Muscle of arm (tissue), 12 donors: Measurements from ENCODE around the gene BBS2. TPM values are rescaled to one million over a fixed set of nuclear protein-coding genes. Genes with fewer than 3 reads are reported as not detected.

Experiments
- DNase-seq: peaks from one replicate; pipeline ENCODE4 v3.0.0-alpha.2; 2013
- polyA plus RNA-seq, 12 donors: library from polyadenylated mRNA; unstranded; fragments of 120-200 nt; gene quantifications; one replicate each; pipeline ENCODE4 v1.2.1, GENCODE V29; 2013; ENCODE audit not compliant: insufficient read length in 12 of 12

The BBS2 gene
- polyA plus RNA-seq, 12 donors = 19.8 to 71.6 (median 49.9) TPM; not detected in 1

DNA sequence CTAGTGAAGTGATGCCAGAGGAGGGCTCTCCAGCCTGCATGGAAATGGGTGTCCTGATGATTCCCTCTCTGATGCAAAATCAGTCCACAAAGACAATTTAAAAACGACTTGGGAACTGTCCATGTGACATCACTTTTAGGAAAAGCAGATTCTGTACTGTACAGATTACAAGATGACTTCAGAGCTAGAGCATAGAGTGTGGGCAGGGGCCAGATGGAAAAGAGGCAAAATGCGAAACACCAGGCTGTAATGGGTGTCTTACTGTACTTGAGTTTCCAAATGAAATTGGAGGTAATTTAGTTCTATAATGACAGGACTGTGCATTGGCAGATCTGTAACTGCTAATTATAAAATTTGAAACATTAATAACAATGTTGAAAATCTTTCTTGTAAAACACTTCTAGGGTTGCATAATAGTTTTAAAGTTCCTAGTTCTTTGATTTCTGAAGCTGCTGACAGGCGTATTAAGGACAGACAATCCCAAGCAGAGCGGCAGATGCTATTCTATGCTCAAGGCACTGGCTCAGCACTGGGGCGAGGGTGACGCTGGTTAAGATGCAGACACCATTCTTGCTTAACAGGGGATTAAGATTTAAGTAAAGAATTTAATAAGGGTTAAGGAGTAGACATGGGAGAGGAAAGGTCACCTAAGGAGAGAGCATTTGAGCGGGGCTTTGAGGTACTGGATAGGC is 38.9 kb downstream of the BBS2 start:
- no peak for DNase-seq

DNA sequence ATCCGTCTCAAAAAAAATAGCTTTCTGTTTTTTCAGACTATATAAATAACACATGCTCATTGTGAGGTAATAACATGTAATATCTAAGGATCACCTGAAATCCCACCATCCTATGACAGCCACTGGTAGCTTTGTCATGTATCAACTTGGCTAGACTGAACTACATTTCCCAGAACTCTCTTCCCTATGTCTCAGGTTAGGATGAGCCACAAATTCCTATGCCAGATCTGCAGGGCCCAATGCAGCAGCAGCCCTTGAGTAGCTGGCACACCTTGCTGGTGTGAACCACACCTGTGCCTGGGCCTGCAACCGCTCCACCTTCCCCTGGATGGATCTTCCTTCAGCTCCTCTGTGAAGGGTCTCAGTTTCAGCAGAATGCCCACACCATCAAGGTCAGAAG is 40.4 kb downstream of the BBS2 start:
- DNase-seq = no peak

DNA sequence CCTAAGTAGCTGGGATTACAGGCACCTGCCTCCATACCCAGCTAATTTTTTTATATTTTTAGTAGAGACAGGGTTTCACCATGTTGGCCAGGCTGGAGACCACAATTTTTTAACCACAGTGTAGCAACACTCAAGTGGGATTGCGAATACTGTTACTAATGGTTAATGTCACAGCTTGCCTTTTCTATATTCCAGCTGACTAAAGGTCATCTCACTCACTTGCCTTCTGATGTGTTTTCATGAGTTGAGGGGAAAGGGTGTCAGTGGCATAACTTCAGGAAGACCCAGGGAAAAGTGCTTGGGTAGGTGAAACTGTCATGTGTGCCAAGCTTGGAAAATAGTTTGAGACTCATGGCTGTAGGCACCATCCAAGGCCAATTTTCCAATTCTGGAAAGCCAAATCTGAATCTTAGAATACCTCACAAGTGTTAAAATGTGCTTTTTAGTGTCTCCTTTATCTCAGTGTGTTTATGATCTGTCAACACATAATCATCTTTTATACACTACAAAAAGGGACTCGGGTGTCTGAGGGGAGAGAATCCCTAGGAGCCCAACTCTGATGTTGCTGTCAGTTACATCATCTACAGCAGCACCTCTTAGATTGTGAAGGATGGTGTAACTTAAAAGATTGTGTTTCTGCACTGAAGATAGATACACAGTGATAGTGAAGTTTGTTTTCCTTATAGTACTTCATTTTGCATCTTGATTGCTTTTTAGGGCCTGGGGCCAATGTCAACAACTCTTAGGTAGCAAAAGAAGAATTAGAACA is 41.4 kb downstream of the BBS2 start:
- no peak for DNase-seq

DNA sequence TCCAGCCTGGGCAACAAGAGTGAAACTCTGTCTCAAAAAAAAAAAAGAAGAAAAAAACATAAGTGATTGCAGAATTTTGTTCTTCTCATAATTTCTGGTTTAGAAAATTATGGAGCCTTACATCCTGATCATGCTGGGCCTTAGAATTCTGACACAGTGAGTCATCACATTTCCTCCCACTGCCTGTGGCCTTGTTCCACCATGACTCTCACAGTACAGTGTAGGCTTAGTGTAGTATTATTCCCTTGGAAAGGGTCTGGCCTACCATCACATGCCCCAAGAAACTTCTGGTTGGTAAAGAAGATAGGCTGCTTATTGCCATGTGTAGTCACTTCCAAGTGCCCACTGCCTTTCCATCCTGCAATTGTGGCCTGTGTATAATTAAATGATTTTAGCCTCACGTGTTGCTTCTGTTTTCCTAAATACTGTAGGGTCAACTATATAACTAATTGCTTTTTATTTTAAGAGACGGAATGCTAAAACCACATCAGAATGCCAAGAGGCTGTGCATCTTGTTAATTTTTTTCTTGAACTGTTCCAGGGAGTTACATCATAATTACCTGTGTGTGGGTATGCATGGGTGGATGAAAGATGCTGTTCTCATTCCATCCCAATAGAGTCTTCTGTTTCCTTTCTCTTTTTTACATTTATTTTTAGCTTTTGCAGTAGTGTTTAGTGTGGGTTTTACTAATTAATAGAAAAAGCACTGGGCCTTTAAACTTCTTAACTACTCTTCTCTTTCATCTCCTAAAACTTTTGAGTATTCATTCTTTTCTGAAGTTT is 42.5 kb downstream of the BBS2 start:
- DNase-seq = no peak

DNA sequence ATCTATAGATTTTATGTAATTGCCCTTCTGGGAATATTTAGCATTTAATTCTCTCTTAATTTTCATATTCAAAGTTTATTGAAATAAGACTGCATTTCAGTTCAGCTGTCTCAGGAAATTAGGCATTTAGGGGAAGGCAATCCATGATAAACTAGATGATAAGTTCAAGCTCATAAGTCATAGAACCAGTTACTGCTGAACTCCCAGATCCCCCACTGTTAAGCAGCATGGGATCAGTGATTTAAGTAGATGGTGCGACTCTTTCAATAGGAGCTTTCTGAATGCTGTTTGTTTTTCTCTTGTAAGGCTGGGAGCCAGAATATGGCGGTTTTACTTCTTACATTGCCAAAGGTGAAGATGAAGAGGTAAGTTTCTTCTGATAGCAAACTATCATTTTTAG is 44.6 kb downstream of the BBS2 start:
- DNase-seq = no peak

DNA sequence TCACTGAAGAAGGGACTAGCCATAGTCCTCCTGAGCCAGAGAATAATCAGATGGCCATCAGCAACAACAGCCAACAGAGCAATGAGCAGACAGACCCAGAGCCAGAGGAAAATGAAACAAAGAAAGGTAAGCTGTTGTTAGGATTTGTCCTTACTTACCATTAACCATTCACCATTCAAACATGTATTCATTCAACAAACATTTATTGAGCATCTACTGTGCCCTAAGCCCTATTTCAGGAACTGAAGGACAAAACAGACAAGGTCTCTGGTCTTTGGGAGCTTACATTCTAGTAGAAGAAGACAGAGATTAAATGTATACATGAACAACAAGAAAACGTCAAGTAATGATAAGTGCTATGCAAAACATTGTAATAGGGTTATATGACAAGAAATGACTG is 49.2 kb downstream of the BBS2 start:
- DNase-seq = no peak

DNA sequence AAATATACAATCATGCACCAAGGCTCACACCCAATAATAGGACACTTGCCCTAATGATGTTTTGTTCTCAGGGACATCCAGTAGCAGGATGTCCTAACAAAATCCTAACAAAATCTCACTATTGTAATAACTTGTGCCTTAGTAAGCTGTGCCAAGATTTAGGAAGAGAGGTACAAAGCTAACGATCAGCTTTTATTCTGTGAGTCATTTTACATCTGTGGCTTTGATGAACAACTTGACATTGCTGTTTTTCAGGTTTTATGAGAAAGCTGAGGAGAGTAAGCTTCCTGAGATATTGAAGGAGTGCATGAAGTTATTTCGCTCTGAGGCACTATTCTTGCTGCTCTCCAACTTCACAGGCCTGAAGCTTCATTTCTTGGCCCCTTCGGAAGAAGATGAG is 49.6 kb downstream of the BBS2 start:
- DNase-seq = no peak

DNA sequence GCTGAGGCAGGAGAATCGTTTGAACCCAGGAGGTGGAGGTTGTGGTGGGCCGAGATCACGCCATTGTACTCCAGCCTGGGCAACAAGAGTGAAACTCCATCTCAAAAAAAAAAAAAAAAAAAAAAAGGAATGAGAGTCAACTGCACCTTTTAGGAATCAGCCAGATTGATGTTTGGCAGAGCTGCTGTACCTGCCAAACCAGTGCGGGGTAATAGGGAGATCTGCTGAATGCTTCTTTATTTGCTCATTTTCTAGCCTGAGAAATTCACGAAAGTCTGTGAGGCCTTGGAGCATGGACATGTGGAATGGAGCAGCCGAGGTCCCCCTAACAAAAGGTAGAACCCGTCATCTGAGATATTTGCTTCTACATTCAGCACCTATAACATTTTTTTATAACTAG is 50.1 kb downstream of the BBS2 start:
- no peak for DNase-seq

DNA sequence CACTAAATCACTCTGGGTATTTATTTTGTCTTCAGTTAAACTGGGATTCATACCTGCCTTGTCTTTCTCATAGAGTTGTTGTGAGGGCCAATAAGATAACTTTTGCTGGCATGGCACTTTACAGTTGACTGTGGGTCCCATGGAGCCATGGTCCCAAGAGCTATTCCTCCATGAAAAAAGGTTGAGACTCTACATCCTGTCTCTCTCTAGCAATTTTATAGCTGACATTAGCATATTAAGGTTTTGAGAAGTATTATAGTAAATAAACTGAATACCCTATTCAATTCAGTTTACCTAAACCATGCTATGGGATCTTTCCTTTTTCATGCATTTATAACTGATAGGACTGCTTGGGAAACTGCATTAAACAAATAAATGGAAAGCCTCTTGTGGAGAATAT is 51.0 kb downstream of the BBS2 start:
- DNase-seq = no peak

DNA sequence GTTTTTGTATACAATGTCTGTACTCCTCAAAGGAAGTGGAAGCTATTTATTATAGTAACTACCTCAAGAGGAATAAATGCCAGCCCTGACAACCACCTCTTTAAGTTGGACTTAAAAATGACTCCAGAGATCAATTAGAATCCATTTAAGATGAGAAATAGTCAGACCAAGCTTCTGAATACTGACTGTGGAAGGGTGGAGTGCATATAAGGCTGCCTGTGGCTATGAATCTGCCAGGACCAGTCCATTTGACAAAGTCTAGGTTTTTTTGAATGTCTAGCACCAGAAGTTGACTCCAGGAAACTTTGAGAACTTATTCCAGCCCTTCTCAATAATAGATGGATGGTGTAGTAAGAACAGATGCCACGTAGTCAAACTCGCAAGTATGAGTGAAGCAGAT is 53.5 kb downstream of the BBS2 start:
- no peak for DNase-seq

DNA sequence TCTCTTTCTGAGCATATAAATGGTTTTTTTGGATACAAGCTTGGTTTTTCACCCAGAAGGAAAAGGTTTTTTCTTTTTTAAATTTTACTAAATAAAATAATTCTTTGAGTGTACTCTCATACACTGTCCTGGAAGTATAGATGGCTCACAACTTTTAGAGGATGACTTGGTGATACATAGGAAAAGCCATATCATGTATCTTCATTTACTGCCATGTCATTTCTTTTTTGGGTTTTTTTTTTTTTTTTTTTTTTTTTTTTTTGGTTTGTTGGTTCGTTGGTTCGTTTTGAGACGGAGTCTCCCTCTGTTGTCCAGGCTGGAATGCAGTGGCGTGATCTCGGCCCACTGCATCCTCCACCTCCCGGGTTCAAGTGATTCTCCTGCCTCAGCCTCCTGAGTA is 56.7 kb downstream of the BBS2 start:
- DNase-seq = no peak

DNA sequence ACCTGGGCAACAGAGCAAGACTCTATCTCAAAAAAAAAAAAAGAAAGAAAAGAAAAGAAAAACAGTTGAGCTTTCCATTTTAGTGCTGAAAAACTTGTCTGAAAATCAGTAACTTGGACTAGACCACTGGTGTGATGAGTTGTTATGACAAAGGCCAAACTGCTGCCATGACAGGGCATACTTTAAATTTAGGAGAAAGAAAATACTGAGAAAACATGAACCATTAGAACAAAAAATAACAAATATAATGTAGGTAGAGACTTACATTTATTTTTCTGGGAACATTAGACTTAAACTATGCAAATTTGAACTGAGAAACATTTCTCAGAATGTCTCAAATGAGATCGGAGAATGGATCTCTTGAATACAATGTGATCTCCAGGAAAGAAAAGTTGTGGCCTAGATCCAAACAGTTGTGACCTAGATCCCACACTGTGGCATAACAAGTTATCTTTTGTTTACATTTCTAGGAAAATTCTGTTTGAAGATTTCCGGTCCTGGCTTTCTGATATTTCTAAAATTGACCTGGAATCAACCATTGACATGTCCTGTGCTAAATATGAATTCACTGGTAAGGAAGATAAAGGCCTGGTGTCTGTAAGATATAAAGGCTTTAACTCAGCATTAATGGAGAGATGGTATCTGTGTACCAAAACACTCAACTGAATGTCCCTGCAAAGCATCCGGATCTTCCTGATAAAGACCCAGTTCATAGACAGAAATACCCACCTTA is 57.6 kb downstream of the BBS2 start:
- DNase-seq = no peak

DNA sequence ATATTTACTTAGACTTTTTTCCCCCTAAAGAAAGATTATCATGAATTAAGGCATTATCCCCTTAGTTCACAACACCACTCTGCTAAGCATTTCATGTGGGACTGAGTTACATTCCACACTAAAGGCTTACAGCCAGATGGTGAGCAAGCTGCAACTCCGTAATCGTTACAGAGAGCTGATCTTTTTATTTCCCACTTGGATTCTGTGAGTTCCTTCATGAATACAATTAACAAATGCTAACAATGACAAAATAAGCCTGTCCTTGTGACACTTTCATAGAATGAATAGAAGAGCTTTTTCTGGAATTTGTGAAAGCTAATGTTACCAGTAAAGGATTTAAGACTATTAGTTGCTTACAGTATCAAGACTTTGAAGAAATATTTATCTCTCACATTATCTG is 59.7 kb downstream of the BBS2 start:
- DNase-seq = no peak

DNA sequence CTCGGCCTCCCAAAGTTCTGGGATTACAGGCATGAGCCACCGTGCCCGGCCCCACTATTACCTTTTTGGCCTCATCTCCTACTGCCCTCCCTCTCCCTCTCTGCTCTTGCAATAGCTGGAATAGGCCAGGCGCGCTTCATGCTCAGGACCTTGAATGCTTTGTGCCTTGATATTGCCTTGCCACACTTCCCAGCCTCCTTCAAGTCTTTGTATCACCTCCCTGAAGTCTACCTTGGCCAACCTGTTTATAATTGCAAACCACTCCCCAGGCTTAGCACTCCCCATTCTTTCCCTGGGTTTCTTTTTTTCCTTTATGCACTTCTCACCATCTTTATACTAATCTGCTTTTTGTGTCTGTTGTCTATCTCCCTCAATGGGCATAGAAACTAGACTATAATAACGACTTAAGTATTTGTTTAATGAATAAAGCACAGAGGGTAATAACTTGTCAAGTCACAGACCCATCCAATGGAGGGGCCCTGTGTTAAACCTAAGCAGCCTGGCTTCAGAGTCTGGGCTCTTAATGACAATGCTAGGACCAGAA is 61.8 kb downstream of the BBS2 start:
- DNase-seq = no peak

DNA sequence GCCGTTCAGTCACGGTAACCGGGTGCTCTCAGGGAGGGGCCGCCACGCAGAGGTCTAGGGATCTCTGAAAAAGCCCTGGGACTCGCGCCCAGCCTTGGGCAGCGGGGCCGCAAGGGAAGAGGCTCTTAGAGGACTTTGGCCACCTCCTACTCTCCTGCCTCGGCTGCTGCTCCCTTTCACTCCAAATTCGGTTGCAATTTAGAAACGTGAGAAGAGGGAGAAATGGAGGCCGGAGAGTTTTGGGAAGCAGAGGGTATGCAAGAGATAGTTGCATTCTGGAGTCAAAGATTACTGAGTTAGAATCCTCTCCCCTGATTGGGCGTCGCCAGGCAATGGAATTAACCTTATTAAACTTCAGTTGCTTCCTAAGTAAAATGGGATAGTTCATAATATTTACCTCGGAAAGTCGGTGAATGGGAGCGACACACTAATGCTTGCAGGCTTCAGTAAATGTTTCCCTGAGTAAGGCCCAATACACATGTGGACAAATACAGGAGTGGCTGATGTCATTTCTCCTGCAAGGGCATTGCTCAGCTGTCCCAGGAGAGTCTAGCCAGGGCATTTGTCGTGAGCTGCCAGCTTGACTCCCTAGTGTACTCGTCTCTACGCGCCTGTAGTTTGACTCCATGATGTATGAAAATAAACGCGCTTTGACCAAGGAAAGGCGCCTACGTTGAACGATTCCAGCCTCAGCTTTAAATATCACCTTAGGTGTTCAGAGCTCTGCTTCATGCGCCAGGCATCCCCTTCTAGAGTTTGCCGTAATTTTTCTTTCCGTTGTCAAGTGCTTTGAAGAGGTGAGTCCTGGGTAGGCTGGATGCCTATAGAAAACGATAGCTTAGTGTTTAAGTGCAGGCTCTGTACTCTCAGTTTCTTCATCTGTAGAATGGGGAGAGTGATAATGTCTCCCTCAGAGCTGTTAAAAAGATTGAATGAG is 67.8 kb downstream of the BBS2 start:
- DNase-seq = peak; percentile 12

DNA sequence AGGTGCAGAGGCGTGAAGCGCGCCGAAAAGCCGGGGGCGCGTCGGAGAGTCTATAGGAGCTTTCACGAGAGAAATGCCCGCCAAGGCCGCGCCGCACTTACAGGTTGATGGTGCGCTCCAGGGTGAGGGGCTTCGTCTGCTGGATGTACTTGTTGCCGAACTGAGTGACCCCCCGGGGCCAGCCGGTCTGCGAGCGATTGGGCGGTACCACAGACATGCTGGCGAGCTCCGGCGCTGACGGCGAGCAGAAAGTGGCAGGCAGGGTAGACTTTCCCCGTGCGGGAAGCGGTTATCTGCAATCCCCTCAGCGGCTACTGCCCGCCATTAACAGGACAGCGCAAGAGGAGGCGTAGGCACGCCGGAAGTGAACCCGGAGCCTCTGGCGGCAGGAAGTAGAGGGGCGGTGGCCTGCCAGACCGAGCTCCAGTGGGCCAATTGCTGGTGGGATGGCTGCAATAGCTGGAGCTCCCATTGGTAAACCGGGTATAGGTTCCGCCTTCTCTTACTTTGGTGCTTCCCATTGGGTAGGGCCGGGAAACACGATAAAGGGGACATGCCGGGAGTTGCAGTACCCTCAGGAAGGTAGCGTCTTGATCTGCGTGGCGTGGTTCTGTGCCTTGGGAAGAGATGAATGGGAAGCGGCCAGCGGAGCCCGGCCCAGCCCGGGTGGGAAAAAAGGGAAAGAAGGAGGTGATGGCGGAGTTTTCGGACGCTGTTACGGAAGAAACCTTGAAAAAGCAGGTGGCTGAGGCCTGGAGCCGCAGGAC is 68.7 kb downstream of the BBS2 start, which contains the start of the genes NUDT21 and OGFOD1:
Gene NUDT21, minus strand, starts transcription at position 347 of the 767 bp plus-strand sequence. Its CDS starts 130 bp downstream, at position 217.
Gene OGFOD1, plus strand, starts transcription at position 569 of the 767 bp plus-strand sequence. Its CDS starts 59 bp downstream, at position 628.
- peak; percentile 96 for DNase-seq

DNA sequence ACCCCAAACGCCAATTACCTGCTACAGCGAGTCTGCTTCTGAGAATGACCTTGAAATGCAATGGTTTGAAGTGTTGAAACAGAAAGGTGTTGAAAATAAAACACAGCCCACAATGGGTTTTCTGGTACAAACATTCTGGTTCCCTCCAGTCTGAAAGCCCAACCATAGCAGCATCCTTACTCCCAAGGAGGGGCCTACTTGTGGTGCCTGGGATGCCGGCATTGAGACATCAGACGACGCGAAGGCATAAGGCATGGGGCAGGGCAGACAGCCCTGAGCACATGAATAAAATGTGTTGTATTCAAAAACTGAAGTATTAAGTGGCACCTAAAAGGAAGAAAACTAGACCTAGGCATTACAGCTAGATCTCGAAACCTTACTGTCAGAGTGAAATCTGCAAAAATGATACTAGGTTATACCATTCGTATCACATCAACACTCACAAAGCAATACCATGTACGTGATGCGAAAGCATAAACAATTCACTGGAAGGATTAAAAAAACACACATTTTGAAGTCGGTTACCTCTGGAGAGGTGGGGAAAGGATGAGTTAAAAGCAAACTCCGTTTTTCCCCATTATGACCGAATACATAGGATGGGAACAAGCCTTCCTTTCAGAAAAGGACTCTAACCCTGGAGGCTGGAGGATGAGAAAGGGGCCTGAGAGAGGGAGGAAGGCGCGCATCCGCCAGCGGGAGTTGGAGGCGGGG is 69.4 kb downstream of the BBS2 start:
- no peak for DNase-seq

DNA sequence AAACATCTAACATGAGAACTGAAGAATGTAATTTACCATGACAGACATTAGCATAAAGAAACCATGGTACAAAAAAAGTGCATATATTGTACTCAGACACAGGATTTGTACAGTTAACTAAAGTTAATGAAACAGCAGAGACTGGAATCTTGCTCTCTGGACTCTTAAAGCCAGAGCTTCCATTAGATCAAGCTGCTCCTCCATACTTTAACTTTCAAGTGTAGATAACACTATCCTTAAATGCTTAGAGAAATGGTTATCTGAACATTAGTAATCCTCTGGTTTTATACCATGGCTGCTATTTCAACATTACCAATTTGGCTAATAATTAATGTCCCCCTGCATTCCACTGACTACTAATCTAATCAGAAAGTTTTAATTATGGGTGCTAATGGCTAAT is 71.8 kb downstream of the BBS2 start:
- no peak for DNase-seq

DNA sequence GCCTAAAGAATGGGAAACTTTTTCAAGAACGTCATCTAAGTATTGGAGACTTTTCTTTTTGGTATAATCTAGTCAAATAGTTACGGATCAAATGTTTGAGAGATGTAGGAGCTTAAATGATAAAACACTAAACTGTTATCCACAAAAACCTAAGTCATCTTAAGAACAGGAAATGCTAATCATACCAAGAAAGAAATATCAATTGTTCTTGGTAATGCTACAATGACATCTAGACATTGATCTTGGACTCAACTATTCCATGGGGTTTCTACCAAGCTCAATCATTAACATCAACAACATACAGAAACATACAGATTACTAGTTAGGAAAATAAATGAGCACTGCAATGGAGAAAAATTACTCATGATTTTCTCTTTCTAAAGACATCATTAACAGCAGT is 72.5 kb downstream of the BBS2 start:
- no peak for DNase-seq
